ENCODE measurements around the gene MIPOL1. TPM values are rescaled to one million over a fixed set of nuclear protein-coding genes. Genes with fewer than 3 reads are reported as not detected.

The MIPOL1 gene
- total RNA-seq, 1 donor from 2014 or later = 12.1 TPM

GRCh38 chr14:37252434-37252833, 54.7 kb downstream of the MIPOL1 start:
- Mint-ChIP-seq H3K9me3 (ENCODE audit: unreplicated experiment) (no peaks in the 10 kb centered on the region), H3K4me3 (ENCODE audit: unreplicated experiment) (no peak overlapping the region), H3K4me1 (ENCODE audit: unreplicated experiment) (no peaks in the 10 kb centered on the region), H3K36me3 (ENCODE audit: low read depth, unreplicated experiment) (no peaks in the 10 kb centered on the region), H3K27me3 (ENCODE audit: unreplicated experiment) (peaks cover 3% of the 10 kb centered on the region), H3K27ac (ENCODE audit: unreplicated experiment) (no peak overlapping the region)
- no peak for TF ChIP-seq CTCF (IDR thresholded peaks at IDR 0.05; ENCODE audit: unreplicated experiment)
- DNase-seq (ENCODE audit: low spot score) = no peak

- H3K4me3 Mint-ChIP-seq (ENCODE audit: unreplicated experiment) = no peak overlapping the region
- no peak for DNase-seq (ENCODE audit: low spot score)
- H3K9me3 Mint-ChIP-seq (ENCODE audit: unreplicated experiment) = no peaks in the 10 kb centered on the region
- H3K4me1 Mint-ChIP-seq (ENCODE audit: unreplicated experiment) = no peaks in the 10 kb centered on the region
- no peak for TF ChIP-seq CTCF (IDR thresholded peaks at IDR 0.05; ENCODE audit: unreplicated experiment)
- no peak overlapping the region for H3K27ac Mint-ChIP-seq (ENCODE audit: unreplicated experiment)
- peaks cover 3% of the 10 kb centered on the region for H3K27me3 Mint-ChIP-seq (ENCODE audit: unreplicated experiment)
- H3K36me3 Mint-ChIP-seq (ENCODE audit: low read depth, unreplicated experiment) = no peaks in the 10 kb centered on the region
Observed at GRCh38 chr14:37253905-37254304, 56.2 kb downstream of the MIPOL1 start.

- Mint-ChIP-seq H3K36me3 (ENCODE audit: low read depth, unreplicated experiment) (no peaks in the 10 kb centered on the region), H3K4me1 (ENCODE audit: unreplicated experiment) (no peaks in the 10 kb centered on the region), H3K9me3 (ENCODE audit: unreplicated experiment) (no peaks in the 10 kb centered on the region), H3K27me3 (ENCODE audit: unreplicated experiment) (peaks cover 3% of the 10 kb centered on the region), H3K27ac (ENCODE audit: unreplicated experiment) (no peak overlapping the region), H3K4me3 (ENCODE audit: unreplicated experiment) (no peak overlapping the region)
- TF ChIP-seq CTCF (IDR thresholded peaks at IDR 0.05; ENCODE audit: unreplicated experiment) = no peak
- no peak for DNase-seq (ENCODE audit: low spot score)
Observed at GRCh38 chr14:37254411-37254947, 56.7 kb downstream of the MIPOL1 start.

GRCh38 chr14:37257501-37258070, 59.8 kb downstream of the MIPOL1 start:
- no peaks in the 10 kb centered on the region for H3K9me3 Mint-ChIP-seq (ENCODE audit: unreplicated experiment)
- no peak for TF ChIP-seq CTCF (IDR thresholded peaks at IDR 0.05; ENCODE audit: unreplicated experiment)
- no peaks in the 10 kb centered on the region for H3K36me3 Mint-ChIP-seq (ENCODE audit: low read depth, unreplicated experiment)
- H3K4me3 Mint-ChIP-seq (ENCODE audit: unreplicated experiment) = no peak overlapping the region
- H3K4me1 Mint-ChIP-seq (ENCODE audit: unreplicated experiment) = no peaks in the 10 kb centered on the region
- DNase-seq (ENCODE audit: low spot score) = no peak
- no peak overlapping the region for H3K27ac Mint-ChIP-seq (ENCODE audit: unreplicated experiment)
- peaks cover 2% of the 10 kb centered on the region for H3K27me3 Mint-ChIP-seq (ENCODE audit: unreplicated experiment)

- Mint-ChIP-seq H3K4me3 (ENCODE audit: unreplicated experiment) (no peak overlapping the region), H3K36me3 (ENCODE audit: low read depth, unreplicated experiment) (no peaks in the 10 kb centered on the region), H3K9me3 (ENCODE audit: unreplicated experiment) (no peaks in the 10 kb centered on the region), H3K27ac (ENCODE audit: unreplicated experiment) (no peak overlapping the region), H3K4me1 (ENCODE audit: unreplicated experiment) (no peaks in the 10 kb centered on the region), H3K27me3 (ENCODE audit: unreplicated experiment) (no peaks in the 10 kb centered on the region)
- TF ChIP-seq CTCF (IDR thresholded peaks at IDR 0.05; ENCODE audit: unreplicated experiment) = no peak
- DNase-seq (ENCODE audit: low spot score) = no peak
Observed at GRCh38 chr14:37262649-37263048, 64.9 kb downstream of the MIPOL1 start.
